K562 (cell line): ENCODE results near the gene PAPOLB. TPM values are rescaled to one million over a fixed set of nuclear protein-coding genes. Genes with fewer than 3 reads are reported as not detected.

Experiments
- GABPB2 ChIP-seq: fragments of 250-450 bp; sonication (Bioruptor Pico); conservative IDR thresholded peaks from 2 replicates; pipeline ENCODE4 v1.5.1; 2021; ENCODE audit warnings: mild to moderate bottlenecking
- HBP1 ChIP-seq: fragments of 450-650 bp; formaldehyde crosslinking; IDR thresholded peaks from 2 replicates; pipeline ENCODE4 v1.4.0; 2022; ENCODE audit warnings: missing genetic modification characterization
- MTF1 ChIP-seq: fragments of 250-450 bp; sonication (Bioruptor Pico); IDR thresholded peaks from 2 replicates; pipeline ENCODE4 v1.9.0; 2021; ENCODE audit warnings: moderate library complexity, mild to moderate bottlenecking, inconsistent platforms, borderline replicate concordance
- PHF21A ChIP-seq: fragments of 450-650 bp; IDR thresholded peaks from 2 replicates; pipeline ENCODE4 v1.6.1; 2017; ENCODE audit warnings: low read depth, borderline replicate concordance
- PHTF2 ChIP-seq: fragments of 250-450 bp; sonication (Bioruptor Pico); IDR thresholded peaks from 2 replicates; pipeline ENCODE4 v1.5.0; 2021; ENCODE audit warnings: mild to moderate bottlenecking
- PTRF ChIP-seq: fragments of 450-650 bp; IDR thresholded peaks from 2 replicates; pipeline ENCODE4 v1.6.1; 2016; ENCODE audit warnings: mild to moderate bottlenecking, missing genetic modification characterization, missing compliant biosample characterization
- SPI1 ChIP-seq: IDR thresholded peaks from 2 replicates; pipeline ENCODE4 v1.6.1; 2011; ENCODE audit warnings: low read depth, low read length, control low read depth, borderline replicate concordance
- polyA plus RNA-seq, 8 experiments: library from polyadenylated mRNA; depleted of rRNA in 4 of 8; stranded (reverse) in 5 of 8; unstranded in 3 of 8; fragments of >200 nt; fragmentation: Nextera tagmentation in 2 of 8; fragmentation: Illumina TruSeq in 1 of 8; extraction: Ambion mirVana in 2 of 8; extraction: Trizol in 1 of 8; gene quantifications; 2 replicates each; pipeline versions ENCODE4 v1.2.1 to v1.2.3, GENCODE V29; 2011 to 2014; ENCODE audit warnings: inconsistent platforms in 1 of 8, missing spikeins in 1 of 8
- total RNA-seq, 7 experiments: library from RNA; depleted of rRNA in 6 of 7; stranded (reverse); fragments of >200 nt in 6 of 7; fragmentation: Illumina TruSeq in 2 of 7; extraction: Trizol in 2 of 7; gene quantifications; 2 replicates each; pipeline versions ENCODE4 v1.2.1 to v1.2.3, GENCODE V29; 2011 to 2021; ENCODE audit warnings: low replicate concordance in 1 of 7
- TF ChIP-seq, protein P1 (sequence below): fragments of 450-650 bp; IDR thresholded peaks from 2 replicates; pipeline ENCODE4 v1.6.1; 2018; ENCODE audit warnings: mild to moderate bottlenecking, low read depth; ENCODE audit not compliant: partially characterized antibody
- TF ChIP-seq, protein P2 (sequence below): sonication (generic); formaldehyde crosslinking; IDR thresholded peaks from 2 replicates; pipeline ENCODE4 v1.9.0; 2022; ENCODE audit warnings: mild to moderate bottlenecking, missing genetic modification reagents

The PAPOLB gene
- total and polyA plus RNA-seq, 9 of the 15 experiments (the other 6 are each of a cell fraction or from before 2014, with no cell fraction given) = 0.04 to 0.33 (median 0.16) TPM; not detected in 4

DNA sequence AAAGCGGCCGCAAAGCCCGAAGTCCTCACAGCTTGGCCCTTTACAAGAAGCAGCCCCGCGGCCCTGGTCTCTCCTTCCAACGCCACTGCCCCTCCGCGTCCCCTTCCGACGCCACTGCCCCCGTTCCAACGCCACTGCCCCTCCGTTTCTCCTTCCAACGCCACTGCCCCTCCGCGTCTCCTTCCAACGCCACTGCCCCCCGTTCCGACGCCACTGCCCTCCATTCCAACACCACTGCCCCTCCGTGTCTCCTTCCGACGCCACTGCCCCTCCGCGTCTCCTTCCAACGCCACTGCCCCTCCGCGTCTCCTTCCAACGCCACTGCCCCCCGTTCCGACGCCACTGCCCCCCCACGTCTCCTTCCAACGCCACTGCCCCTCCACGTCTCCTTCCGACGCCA lies 53.3 kb downstream of the PAPOLB start (continued):
- TF ChIP-seq, protein P1, sequence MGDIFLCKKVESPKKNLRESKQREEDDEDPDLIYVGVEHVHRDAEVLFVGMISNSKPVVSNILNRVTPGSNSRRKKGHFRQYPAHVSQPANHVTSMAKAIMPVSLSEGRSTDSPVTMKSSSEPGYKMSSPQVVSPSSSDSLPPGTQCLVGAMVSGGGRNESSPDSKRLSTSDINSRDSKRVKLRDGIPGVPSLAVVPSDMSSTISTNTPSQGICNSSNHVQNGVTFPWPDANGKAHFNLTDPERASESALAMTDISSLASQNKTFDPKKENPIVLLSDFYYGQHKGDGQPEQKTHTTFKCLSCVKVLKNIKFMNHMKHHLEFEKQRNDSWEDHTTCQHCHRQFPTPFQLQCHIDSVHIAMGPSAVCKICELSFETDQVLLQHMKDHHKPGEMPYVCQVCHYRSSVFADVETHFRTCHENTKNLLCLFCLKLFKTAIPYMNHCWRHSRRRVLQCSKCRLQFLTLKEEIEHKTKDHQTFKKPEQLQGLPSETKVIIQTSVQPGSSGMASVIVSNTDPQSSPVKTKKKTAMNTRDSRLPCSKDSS = no peak
- TF ChIP-seq, protein P2, sequence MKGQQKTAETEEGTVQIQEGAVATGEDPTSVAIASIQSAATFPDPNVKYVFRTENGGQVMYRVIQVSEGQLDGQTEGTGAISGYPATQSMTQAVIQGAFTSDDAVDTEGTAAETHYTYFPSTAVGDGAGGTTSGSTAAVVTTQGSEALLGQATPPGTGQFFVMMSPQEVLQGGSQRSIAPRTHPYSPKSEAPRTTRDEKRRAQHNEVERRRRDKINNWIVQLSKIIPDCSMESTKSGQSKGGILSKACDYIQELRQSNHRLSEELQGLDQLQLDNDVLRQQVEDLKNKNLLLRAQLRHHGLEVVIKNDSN (CRISPR knock-in tag) = no peak
- no peak for TF ChIP-seq PHF21A
- TF ChIP-seq PHTF2 = no peak
- TF ChIP-seq HBP1 (CRISPR knock-in tag) = no peak
- TF ChIP-seq PTRF (tag) = no peak
- TF ChIP-seq GABPB2 (CRISPR knock-in tag) = no peak
- no peak for TF ChIP-seq SPI1
- TF ChIP-seq MTF1 (CRISPR knock-in tag) = no peak
